Cardiac fibroblast (primary cell): Measurements from ENCODE around the gene GALR3.

Source experiments
- DNase-seq, 2 donors: peaks; one replicate each; pipeline versions ENCODE4 v3.0.0 to v3.0.0-alpha.2; 2010; ENCODE audit warnings: low read depth in 2 of 2
- H3K4me3 ChIP-seq, 2 donors: replicated peaks in 1 of 2; 1 replicate in 1 of 2; 2 replicates in 1 of 2; pipeline ENCODE4 v1.5.1; 2011; ENCODE audit warnings: low read depth in 2 of 2, low read length in 2 of 2, mild to moderate bottlenecking in 2 of 2, moderate library complexity in 1 of 2
- TF ChIP-seq, protein P1 (sequence below): IDR thresholded peaks from one replicate; pipeline ENCODE4 v1.5.1; 2011; ENCODE audit warnings: low read depth, mild to moderate bottlenecking, low read length, inconsistent platforms

GALR3 gene

DNA sequence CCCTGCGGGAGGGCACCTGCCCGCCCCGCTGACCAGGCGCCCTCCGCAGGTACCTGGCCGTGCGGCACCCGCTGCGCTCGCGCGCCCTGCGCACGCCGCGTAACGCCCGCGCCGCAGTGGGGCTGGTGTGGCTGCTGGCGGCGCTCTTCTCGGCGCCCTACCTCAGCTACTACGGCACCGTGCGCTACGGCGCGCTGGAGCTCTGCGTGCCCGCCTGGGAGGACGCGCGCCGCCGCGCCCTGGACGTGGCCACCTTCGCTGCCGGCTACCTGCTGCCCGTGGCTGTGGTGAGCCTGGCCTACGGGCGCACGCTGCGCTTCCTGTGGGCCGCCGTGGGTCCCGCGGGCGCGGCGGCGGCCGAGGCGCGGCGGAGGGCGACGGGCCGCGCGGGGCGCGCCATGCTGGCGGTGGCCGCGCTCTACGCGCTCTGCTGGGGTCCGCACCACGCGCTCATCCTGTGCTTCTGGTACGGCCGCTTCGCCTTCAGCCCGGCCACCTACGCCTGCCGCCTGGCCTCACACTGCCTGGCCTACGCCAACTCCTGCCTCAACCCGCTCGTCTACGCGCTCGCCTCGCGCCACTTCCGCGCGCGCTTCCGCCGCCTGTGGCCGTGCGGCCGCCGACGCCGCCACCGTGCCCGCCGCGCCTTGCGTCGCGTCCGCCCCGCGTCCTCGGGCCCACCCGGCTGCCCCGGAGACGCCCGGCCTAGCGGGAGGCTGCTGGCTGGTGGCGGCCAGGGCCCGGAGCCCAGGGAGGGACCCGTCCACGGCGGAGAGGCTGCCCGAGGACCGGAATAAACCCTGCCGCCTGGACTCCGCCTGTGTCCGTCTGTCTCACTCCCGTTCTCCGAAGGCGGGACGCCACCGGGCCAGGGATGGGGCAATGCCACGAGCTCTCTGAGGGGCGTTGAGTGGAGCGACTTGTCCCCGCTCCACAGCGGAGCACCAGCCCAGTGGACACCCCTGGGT lies 1.8 kb downstream of the GALR3 start:
- peak overlapping the region; percentile 5 to 24 for H3K4me3 ChIP-seq
- DNase-seq = no peak
- TF ChIP-seq, protein P1, sequence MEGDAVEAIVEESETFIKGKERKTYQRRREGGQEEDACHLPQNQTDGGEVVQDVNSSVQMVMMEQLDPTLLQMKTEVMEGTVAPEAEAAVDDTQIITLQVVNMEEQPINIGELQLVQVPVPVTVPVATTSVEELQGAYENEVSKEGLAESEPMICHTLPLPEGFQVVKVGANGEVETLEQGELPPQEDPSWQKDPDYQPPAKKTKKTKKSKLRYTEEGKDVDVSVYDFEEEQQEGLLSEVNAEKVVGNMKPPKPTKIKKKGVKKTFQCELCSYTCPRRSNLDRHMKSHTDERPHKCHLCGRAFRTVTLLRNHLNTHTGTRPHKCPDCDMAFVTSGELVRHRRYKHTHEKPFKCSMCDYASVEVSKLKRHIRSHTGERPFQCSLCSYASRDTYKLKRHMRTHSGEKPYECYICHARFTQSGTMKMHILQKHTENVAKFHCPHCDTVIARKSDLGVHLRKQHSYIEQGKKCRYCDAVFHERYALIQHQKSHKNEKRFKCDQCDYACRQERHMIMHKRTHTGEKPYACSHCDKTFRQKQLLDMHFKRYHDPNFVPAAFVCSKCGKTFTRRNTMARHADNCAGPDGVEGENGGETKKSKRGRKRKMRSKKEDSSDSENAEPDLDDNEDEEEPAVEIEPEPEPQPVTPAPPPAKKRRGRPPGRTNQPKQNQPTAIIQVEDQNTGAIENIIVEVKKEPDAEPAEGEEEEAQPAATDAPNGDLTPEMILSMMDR = no peak

DNA sequence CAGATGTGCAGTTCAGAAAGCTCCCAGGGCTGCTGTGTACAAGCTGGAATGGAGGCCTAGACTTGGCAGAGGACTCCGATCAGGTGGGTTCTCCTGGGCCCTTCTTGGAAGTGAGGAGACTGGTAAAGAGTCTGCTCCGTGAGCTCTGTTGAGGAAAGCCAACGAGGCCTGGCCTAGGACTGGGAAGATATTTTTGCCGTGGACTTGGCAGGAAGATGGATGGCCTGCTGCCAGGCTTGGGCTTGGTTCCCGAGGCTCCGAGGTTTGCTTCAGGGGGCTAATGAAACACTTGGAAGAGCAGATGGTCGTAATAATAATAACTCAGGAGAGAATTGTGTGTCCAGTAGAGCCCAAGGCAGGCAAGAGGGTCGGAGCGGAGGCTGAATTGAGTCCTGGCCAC lies 3.9 kb downstream of the GALR3 start:
- peak in 1 of 2 donors; percentile 69 for DNase-seq
- no peak overlapping the region for H3K4me3 ChIP-seq

DNA sequence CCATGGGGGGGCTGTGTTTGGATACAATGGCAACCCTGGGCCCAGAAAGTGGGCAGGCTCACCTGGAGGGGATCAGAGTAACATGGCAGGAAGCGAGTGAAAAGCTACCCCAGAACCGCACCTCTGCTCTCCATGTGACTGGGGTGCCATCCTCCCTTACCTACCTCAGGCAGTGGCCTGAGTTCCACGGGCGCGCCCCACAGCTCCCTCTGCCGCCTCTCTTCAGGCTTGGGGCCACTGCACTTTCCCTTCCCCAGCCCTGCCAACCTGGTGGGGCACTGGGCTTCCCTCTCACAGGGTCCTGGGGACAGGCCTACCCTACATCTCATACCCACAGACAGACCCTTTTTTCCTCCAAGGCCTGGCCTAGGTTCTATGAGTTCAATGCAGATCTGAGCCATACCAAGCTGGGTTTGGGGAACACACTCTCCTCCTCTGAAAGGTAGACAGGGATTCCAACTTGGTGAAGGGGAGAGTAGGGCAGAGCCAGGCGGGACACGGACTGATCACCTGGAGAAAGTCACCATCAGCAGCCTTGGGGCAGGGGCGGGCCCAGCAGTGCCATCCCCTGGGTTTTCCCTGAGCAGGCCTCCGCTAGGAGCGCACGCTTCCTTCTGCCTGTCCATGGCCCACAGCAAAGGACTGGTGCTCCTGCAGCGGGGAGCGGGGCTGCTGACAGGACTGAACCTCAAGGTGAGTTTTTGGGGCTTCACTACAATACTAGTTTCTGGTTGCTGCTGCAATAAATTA lies 7.1 kb downstream of the GALR3 start:
- DNase-seq = no peak
- H3K4me3 ChIP-seq = no peak overlapping the region
- TF ChIP-seq, protein P1 = no peak

More for the DNA sequence above, 3.9 kb downstream of the GALR3 start:
- TF ChIP-seq, protein P1 = no peak

DNA sequence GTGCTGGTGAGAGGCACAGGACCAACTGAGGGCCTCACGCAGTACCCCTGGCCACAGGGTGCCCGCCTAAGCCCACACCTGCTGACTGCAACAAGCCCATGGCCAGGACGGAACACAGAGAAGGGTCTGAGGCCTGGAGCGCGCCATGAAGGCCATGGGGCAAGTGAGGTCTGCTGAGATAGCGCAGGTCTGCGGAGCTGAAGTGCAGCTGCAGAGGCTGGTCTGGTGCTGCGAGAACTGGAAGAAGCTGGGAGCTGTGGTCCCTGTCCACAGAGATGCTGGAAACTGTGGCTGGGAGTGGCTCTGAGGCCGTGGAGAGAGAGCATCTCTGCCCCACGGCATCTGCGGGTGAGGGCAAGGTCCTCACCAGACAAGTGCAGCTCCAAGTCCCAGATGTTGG lies 8.3 kb downstream of the GALR3 start:
- no peak for DNase-seq
- TF ChIP-seq, protein P1 = no peak
- H3K4me3 ChIP-seq = no peak overlapping the region

DNA sequence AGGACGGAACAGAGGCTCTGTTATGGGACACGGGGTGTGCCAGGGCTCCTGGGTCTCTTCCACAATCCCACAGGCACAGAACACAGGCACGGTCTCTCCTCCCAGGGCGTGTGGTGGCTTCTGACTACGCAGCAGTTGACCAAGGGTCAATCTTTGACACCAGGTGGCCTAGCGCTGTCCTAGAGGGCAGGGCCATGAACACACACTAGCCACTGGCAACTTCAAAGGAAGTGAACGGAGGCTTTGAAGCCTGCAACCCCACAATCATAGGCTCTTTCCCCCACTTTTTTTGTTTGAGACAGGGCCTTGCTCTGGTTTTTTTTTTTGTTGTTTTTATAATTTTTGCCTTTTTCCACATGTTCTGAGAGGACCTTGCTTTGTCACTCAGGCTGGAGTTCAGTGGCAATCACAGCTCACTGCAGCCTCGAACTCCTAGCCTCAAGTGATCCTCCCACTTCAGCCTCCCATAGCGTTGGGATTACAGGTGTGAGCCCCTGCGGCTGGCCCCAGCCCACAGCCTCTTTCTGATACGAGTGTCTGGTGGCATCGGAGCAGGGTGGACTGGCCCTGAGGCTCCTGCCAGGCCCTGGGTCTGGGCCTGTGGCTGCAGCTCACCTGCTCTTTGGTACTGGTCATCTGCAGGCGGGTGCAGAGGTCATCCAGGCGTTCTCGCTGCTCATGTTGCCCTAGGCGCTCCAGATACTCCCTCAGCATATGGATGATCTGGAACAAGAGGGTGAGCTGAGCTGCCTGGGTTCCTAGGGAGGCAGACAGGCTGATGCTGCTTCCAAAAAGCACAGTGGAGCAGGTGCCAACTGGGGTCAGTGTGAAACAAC lies 9.1 kb downstream of the GALR3 start:
- no peak overlapping the region for H3K4me3 ChIP-seq
- no peak for DNase-seq
- TF ChIP-seq, protein P1 = no peak

DNA sequence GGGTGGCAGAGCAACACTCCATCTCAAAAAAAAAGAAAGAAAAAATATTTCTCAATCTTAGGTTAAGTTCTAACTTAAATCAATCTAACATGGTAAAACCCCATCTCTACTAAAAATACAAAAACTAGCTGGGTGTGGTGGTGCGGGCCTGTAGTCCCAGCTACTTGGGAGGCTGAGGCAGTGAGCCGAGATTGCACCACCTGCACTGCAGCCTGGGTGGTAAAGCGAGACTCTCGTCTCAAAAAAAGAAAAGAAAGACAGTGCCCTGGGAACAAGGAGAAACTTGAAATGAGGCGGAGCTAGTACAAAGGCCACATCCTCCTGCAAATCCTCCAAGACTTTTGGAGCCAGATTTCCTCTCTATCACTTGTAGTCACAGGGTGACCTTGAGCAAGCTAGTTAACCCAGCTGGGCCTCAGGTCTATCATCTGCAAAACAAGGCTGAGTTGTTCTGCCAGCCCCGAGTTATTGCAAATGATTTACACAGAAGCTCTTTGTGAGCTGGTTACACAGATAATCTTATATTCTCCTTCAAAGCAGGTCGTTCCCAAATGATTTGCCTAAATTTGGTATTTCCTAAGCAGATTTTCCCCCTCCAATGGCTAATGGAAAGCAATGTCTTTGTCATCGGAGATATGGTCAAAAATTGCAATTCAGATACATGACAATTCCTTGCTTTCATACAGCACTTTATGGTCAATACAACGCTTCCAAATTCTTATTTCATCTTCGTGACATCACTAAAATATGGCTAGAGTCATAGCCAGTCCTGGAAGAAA lies 19.0 kb downstream of the GALR3 start:
- no peak overlapping the region for H3K4me3 ChIP-seq
- DNase-seq = peak in 1 of 2 donors; percentile 11
- TF ChIP-seq, protein P1 = no peak
